AG10803 (cell line): Measurements from ENCODE around the gene C19orf85.

Experiments used
- DNase-seq: peaks from one replicate; pipeline ENCODE4 v3.0.0; 2010; ENCODE audit warnings: low read depth
- H3K4me3 ChIP-seq: 2 replicates; pipeline ENCODE4 v1.5.1; 2011; ENCODE audit warnings: mild to moderate bottlenecking, low read length, control low read depth
- CTCF ChIP-seq: conservative IDR thresholded peaks from 2 replicates; pipeline ENCODE4 v1.5.1; 2011; ENCODE audit warnings: mild to moderate bottlenecking, low read length, control low read depth, inconsistent platforms

C19orf85 gene

GRCh38 chr19:55460670-55461258, 3.8 kb downstream of the C19orf85 start:
- H3K4me3 ChIP-seq, result peak overlapping the region; percentile 99
- peak; percentile 90 for DNase-seq
- no peak for TF ChIP-seq CTCF

GRCh38 chr19:55459950-55460657, 4.4 kb downstream of the C19orf85 start:
- no peak for TF ChIP-seq CTCF
- H3K4me3 ChIP-seq, result peak overlapping the region; percentile 99
- DNase-seq, result no peak

GRCh38 chr19:55459551-55459949, 5.0 kb downstream of the C19orf85 start:
- peak overlapping the region; percentile 13 for H3K4me3 ChIP-seq
- no peak for TF ChIP-seq CTCF

GRCh38 chr19:55457683-55458457, 6.7 kb downstream of the C19orf85 start:
- DNase-seq, result no peak
- TF ChIP-seq CTCF, result no peak
- H3K4me3 ChIP-seq, result no peak overlapping the region

More at GRCh38 chr19:55459551-55459949, 5.0 kb downstream of the C19orf85 start:
- no peak for DNase-seq

GRCh38 chr19:55456347-55456746, 8.2 kb downstream of the C19orf85 start:
- no peak for TF ChIP-seq CTCF
- no peak overlapping the region for H3K4me3 ChIP-seq
- DNase-seq, result no peak

- no peak overlapping the region for H3K4me3 ChIP-seq
- no peak for DNase-seq
- no peak for TF ChIP-seq CTCF
Measured at GRCh38 chr19:55455576-55456235, 8.8 kb downstream of the C19orf85 start.
